ENCODE data around the gene NMNAT2. TPM values are rescaled to one million over a fixed set of nuclear protein-coding genes. Genes with fewer than 3 reads are reported as not detected.

NMNAT2 gene
- total RNA-seq, 1 experiment from 2014 or later, result 8.8 TPM

GRCh38 chr1:183308719-183309118 lies 109.5 kb downstream of the NMNAT2 start:
- Mint-ChIP-seq H3K36me3 (no peaks in the 10 kb centered on the region), H3K4me1 (peaks cover 40% of the 10 kb centered on the region), H3K27me3 (ENCODE audit: low read depth) (peaks cover 7% of the 10 kb centered on the region), H3K27ac (peak overlapping the region; percentile 68), H3K9me3 (peaks cover 5% of the 10 kb centered on the region), H3K4me3 (no peak overlapping the region)
- CTCF ChIA-PET, result interaction anchor here (1.4 to 2.0 kb wide), 2 partner anchors 27 to 74 kb away, joined by 5 to 6 read pairs; no protein-coding TSS in a partner anchor
- DNase-seq (ENCODE audit: low spot score) (no peak), ATAC-seq (0 out of 2 replicates have a peak, but pooled peaks have one; percentile 23)
- no peak for TF ChIP-seq RELA (CRISPR knock-in tag; IDR thresholded peaks at IDR 0.05; ENCODE audit: borderline replicate concordance)
- TF ChIP-seq ZNF532 (CRISPR knock-in tag; IDR thresholded peaks at IDR 0.05; ENCODE audit: borderline replicate concordance), result no peak
- TF ChIP-seq FOXJ3 (CRISPR knock-in tag; IDR thresholded peaks at IDR 0.05; ENCODE audit: borderline replicate concordance), result no peak
- no peak for TF ChIP-seq ZNF425 (CRISPR knock-in tag; conservative IDR thresholded peaks at IDR 0.05)
- TF ChIP-seq ZNF423 (CRISPR knock-in tag; IDR thresholded peaks at IDR 0.05), result no peak
- TF ChIP-seq ZNF281 (CRISPR knock-in tag; IDR thresholded peaks at IDR 0.05), result no peak
- TF ChIP-seq MYBL2 (CRISPR knock-in tag; IDR thresholded peaks at IDR 0.05), result no peak
- no peak for TF ChIP-seq PRRX2 (CRISPR knock-in tag; IDR thresholded peaks at IDR 0.05)
- no peak for TF ChIP-seq RORB (CRISPR knock-in tag; IDR thresholded peaks at IDR 0.05)
- TF ChIP-seq ERG (CRISPR knock-in tag; IDR thresholded peaks at IDR 0.05), result no peak
- TF ChIP-seq MXD4 (CRISPR knock-in tag; IDR thresholded peaks at IDR 0.05; ENCODE audit: borderline replicate concordance), result no peak
- TF ChIP-seq CBFB (CRISPR knock-in tag; IDR thresholded peaks at IDR 0.05; ENCODE audit: low read depth), result no peak
- TF ChIP-seq E2F4 (CRISPR knock-in tag; IDR thresholded peaks at IDR 0.05; ENCODE audit: borderline replicate concordance, low read depth), result no peak
- TF ChIP-seq NR3C1 (CRISPR knock-in tag; conservative IDR thresholded peaks at IDR 0.05; ENCODE audit: low read depth), result no peak
- no peak for TF ChIP-seq NFYB (CRISPR knock-in tag; conservative IDR thresholded peaks at IDR 0.05; ENCODE audit: low read depth)
- TF ChIP-seq NFE2L1 (CRISPR knock-in tag; IDR thresholded peaks at IDR 0.05), result no peak
- TF ChIP-seq ZNF396 (CRISPR knock-in tag; IDR thresholded peaks at IDR 0.05; ENCODE audit: borderline replicate concordance), result no peak
- no peak for TF ChIP-seq EMX1 (CRISPR knock-in tag; IDR thresholded peaks at IDR 0.05)
- POLR2A ChIA-PET, result no interaction called here
